Stimulated activated CD8-positive, alpha-beta memory T cell treated with anti-CD3 and anti-CD28 coated beads, Interleukin-15, amount 100 ng/mL, for 24 hours (primary cell): ENCODE measurements around the gene OAF.

ENCODE experiments used
- DNase-seq: peaks from one replicate; pipeline ENCODE4 v3.0.0-alpha.2; 2020; ENCODE audit warnings: low read depth

OAF gene

DNA sequence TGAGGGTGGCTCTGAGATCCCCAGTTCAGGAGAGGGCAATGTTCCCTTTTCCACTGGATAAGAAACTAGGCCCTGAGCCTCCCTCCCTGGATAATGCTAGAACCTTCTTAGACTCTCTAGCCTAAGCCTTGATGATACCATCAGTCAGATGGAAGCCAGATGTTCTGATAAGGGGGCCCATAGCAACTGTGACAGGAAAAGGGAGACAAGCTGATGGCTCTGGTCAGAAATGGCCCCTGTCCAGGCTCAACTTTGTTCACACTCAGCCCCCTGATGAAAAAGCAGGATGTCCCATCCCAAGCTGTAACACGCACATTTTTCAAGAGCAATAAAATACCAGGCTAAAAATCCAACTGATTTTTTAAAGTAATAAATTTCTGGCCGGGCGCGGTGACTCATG is 7.2 kb upstream of the OAF start:
- DNase-seq = no peak

DNA sequence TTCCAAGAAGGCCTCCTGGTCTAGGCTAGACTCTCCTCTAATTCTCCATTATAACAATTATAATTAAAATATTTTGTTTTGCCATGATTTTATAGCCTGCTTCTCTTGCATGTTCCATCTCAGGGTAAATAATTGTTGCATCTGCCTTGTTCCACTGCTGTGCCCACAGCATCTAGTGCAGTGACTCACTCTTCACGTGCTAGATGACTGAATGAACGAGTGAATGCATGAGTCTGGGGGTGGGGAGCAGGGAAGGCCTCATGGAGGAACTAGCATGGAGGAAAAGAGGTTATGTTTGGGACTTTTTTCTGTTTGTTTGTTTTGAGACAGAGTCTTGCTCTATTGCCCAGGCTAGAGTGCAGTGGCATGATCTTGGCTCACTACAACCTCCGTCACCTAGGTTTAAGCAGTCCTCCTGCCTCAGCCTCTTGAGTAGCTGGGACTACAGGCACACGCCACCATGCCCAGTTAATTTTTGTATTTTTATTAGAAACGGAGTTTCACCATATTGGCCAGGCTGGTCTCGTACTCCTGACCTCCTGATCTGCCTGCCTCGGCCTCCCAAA is 5.2 kb upstream of the OAF start:
- no peak for DNase-seq

DNA sequence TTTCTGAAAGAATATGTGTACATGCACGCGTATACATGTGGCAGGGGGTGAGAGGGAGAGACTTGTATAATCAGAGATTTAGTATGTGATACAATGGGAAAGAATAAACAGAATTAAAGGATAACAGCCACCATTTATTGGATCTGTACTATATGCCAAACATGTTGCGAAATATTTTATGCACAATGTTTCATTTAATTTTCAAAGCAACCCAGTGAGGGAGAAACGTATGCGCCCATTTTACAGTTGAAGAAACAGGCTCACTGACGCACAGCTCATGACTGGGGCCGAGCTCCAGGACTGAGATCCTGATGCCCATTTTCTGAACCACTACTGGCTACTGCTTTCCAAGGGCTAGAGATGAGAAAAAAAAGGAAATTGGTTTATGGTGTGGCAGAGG is 3.3 kb upstream of the OAF start:
- no peak for DNase-seq

DNA sequence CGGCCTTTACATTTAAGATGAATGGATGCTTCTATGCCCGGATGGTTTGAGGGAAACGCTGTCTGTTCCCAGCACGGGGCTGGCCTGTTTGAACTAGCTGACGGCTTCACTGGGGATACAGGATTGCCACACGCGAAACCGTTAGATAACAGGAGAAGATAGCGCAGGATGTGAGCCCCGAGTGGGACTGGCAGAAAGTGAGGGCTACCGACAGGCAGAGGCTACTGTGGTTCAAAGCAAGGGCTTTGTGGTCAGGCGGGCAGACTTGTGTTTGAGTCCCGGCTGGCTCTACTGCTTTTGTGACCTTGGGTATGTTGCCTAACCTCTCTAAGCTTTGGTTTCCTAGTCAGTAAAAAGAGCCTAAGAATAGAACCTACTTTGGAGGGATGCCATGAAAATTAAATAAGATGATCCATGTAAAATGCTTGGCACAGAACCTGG is 2.8 kb upstream of the OAF start:
- DNase-seq = no peak

DNA sequence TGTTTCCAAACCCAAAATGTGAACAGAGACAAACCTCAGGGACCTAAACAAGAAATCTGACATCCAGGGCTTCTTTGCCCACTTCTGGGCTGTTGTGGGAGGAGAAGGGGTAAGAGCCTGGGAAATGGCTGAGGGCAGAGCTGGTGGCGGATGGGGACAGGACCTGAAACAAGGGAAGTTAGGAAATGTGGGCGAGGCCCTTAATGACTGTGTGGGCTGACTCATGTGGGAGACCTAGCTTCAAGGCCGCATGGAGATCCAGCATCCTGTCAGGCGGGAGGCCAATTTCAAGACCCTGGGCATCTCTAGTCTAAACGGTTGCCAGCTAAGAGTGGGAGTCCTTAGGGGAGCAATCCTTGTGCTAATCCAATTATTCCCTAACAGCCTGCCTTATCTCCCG is 2.1 kb upstream of the OAF start:
- DNase-seq = no peak

DNA sequence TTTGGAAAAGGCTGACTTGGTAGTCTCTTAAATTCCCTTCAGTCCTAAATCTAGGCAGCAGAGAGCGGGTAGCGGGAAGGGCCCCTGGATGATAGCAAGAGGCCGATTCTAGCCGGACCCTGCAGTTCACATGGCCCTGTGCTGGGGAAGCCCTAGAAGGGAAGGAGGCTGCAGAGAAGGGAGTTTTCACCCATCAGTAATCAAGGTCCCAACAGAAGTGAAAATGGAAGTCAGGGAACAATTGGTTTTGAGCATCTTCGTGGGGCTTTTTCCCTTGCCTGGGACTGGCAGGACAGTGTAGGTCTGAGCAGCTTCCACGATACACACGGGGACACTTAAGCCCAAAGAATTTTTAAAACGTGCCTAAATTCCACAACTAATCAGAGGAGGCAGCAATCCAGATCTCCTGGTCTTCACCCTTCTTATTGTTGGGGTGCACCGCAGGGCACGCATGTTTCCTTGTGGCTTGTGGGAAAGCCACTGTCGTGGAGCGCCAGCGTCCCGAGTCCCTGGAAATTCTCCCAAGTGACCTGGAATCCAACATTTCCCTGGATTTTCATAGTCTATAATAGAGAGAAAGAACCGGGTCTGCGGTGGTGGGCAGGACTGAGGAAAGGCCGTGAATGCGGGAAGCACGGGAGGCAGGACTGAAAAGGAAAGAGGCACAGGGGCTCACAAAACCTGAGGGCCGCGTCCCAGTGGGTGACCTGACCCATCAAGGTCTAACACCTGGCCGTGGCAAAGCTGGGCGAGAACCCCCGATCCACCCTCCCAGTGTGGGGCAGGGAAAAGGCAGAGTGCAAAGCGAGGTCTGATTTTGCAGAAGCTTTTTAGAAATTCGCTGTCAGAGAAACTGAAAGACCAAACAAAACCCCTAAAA is 846 bp upstream of the OAF start:
- no peak for DNase-seq

DNA sequence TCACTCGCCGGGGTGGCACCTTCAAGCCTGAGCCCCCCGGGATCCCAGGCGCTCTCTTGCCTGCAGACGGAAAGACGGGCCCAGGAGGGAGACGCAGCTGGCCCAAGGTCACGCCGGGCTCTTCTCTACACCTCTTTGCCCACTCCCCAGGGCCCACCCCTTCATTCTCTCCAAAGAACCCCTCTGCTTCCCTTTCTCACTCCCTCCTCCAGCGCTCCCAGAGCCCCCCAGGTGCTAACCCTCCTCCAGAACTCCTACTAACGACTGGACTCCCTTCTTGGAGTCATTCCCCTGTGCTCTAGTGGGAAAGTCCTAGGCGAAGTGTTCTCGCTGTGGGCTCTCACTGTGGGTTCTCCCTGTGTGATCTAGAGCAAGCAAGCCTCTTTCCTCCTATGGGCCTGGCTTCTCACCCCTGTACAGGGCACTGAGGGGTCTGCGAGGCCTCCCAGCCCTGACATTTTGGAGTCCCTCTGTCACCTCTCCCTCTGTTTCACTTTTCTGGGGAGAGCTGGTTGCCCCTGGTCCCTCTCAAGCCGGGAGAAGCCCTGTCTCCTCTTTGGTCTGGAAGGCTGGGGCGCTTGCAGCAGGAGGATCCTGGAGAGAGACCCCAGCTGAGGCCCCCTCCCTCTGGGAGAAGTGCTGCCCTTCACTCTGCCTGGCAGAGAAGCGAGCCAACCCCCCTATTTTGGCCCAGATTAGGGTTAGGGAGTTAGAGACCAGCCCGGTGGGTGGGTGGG is 858 bp downstream of the OAF start:
- DNase-seq = no peak

DNA sequence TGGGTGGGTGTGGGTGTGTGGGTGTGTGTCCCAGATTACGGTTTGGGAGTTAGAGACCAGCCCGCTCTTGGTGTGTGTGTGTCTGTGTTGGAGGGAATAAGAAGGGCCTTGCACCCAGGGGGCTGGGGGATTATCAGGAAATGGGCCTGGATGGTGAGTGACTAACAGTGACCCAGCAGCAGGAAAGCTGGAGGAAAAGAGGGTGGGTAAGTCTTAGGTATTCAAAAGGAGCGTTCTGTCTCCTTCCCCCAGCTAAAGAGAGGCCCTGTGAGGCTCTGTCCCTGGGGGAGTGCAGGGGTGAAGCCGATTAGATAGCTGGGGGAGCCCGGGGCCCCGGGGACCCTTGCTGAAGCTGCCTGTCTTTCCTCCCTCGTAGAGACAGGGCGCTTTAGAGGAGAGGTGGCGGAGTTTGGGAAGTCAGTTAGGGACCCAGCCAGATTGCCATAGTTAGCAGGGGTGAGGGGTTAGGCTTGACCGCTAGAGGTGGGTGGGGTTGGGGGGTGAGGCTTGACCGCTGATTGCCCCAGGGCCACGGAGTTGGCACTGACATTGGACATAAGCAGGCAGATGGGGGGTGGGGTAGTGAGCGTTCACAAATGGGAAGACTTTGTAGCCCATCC is 1.5 kb downstream of the OAF start:
- no peak for DNase-seq

DNA sequence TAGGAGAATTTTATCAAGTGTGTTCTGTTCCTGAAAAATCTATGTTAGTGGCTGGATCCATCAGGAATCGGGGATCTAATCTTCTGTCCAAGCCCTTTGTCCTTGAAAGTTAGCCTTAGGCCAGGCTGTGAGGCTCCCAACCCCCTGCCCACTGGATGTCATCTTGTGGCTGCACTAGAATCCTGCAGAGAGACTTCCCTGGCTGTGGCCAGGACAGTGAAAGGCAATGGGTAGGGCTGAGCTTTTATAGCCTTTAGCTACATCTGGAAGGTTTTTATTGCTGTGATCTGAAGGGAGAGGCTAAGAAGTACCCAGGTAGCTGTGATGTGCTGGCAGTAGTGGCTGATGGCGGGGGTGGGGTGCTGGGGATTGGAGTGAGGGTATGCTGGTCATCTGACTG is 2.1 kb downstream of the OAF start:
- no peak for DNase-seq

DNA sequence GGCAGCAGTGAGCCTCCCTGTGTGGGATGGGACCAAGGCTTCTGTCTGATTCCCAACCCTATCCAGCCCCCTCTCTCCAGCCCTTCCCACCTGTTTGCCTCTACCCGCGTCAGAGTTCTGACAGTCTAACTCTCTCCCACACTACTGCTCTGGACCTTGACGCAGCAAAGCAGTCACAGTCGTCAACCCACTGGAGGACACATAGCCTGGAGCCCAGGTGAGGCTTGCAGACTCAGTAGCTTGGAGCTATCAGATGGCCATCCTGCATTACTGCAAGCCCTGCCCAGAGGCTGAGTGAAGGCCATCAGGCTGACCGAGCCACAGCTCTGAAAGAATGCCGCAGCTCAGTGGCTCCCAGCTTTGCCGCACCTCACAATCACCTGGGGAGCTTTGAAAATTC is 3.7 kb downstream of the OAF start:
- DNase-seq = no peak

DNA sequence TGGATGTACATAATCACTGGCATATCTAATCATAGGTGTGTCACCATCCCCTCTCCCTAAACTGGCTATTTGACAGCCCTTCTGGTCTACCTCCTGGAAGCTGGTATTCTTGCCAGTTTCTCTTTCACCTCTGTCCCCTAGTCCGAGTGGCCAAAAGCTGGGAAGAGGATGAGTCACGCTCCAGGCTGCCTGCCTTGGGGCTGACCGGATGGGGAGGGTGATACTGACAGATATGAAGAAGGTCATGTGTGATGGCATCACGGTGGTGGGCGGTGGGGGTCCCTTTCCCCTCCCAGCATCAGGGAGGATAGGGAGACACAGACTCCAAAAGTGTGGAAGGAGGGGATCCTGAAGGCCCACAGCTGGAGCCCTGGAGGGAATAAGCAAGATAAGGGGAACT is 4.8 kb downstream of the OAF start:
- no peak for DNase-seq

DNA sequence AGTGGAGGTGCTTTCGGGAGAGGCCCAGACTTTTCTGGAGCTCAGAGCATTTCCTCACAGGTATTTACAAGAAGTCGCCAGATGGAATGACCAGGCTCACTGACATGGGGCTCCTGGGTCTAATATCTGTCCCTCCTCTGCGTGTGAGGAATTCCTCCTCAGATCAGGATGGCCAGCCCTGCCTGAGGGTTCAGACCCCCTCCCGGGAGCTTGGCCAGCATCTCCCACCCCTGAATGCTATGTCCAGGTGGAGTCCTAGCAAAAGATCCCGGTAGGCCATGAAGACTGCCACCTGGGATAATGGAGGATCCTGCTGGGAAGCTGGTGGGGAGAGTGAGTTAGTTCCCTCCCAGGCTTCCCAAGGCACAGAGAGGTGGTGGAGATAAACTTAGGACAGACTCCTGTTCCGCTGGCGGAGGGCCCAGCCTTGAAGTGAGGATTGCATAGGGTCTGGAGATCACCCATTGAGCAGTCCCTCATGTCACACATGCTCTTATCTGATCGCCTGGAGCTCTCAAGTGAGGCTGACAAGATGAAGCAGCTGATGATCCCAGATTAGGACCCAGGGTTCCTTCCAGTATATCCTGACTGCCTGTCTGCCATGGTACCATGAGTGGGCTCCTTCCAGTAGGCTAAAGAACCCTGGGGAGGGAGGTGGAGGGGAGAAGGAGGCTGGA is 5.7 kb downstream of the OAF start:
- DNase-seq = no peak

DNA sequence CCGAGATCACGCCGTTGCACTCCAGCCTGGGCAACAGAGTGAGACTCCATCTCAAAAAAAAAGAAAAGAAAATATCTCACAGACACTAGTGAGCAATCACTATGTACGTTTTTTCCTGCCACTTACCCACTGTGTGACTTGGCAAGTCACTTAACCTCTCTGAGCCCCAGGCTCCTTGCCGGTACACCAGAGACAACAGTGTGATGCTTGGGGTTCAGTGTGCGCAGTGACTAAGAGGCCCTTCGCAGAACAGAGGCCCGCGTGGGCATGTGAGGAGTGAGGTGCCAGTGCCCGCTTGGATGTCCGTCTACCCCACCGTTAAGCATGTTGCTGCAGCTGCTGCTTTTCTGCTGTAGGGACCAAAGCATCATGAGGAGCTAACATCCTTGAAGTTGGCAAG is 6.7 kb downstream of the OAF start:
- no peak for DNase-seq

DNA sequence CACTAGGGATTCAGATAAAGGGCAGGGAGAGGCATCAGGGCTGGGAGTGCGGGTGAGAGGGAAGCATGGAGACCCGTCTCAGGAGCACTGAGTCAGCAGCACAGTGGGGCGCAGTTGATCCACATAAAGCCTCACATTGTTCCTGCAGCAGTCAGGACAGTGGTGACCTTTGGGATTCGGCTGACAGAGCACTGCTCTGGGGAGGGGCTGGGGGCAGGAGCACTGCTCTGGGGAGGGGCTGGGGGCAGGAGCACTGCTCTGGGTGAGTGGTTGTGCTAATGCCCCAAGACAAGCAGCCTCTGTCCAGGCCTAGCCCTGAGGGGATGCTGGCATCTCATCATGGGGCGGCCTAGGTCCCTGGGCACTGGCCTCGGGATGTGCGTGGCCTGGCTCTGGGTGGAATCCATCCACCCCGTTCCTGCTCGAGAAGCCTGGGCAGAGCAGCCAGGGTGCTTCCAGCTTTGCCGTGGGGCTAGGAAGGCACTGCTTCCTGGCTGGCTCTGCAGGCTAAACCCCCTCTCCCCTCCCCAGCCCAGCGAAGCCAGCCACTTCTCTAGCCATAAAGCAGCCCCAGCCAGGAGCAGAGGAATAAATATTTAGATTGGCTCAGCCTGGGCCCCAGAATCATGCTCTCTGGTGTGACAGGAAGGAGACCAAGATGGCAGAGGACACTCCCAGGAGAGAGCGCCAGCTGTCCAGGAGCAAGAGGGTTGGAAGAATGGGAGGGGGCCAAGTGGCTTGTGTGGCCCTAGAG is 7.3 kb downstream of the OAF start:
- no peak for DNase-seq

DNA sequence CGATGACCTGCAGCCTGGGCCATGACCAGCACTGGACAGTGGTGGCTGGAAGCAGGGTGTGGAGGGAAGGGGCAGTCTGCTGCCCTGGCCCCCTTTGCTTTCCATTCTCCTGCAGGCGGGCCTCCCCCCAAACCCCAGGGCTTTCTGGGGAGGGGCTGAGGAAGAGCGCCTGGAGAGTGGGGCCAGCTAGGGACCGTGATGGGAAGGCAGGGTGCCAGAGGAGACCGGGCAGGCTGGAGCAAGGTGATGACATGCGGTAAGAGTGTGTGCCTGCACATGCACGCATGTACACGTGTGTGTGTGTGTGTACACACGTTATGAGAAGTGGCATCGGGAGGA is 7.8 kb downstream of the OAF start:
- DNase-seq = no peak

DNA sequence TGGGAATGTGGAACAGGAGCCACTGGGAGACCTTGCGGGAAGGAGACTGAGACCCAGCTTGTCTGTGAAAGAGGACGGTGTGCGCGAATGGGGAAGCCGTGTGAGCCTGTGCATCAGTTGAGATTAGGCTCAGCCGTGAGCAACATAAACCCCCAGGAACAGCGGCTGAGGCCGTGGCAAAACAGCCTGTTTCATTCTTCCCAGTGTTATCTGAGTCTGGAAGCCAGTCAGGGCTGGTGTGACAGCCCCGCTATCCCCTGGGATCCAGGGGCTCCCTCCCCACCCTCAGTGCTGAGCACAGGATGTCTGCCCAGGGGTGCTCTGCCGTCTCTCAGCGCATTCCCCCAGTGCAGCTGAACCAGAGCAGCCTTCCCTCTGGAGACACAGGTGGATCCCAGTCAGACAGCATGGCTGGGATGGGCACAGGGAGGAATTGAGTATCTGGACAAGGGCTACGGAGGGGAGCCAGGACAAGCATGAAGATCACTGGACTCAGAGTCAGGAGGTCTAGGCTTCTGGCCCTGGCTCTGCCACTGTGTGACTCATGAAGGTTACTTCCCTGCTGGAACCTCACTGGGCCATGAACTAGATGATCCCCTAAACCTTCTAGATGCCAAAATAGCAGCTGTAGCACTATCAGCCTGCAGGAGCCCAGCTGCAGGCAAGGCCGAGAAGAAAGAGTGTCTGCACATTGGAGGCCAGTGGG is 8.6 kb downstream of the OAF start:
- DNase-seq = no peak

DNA sequence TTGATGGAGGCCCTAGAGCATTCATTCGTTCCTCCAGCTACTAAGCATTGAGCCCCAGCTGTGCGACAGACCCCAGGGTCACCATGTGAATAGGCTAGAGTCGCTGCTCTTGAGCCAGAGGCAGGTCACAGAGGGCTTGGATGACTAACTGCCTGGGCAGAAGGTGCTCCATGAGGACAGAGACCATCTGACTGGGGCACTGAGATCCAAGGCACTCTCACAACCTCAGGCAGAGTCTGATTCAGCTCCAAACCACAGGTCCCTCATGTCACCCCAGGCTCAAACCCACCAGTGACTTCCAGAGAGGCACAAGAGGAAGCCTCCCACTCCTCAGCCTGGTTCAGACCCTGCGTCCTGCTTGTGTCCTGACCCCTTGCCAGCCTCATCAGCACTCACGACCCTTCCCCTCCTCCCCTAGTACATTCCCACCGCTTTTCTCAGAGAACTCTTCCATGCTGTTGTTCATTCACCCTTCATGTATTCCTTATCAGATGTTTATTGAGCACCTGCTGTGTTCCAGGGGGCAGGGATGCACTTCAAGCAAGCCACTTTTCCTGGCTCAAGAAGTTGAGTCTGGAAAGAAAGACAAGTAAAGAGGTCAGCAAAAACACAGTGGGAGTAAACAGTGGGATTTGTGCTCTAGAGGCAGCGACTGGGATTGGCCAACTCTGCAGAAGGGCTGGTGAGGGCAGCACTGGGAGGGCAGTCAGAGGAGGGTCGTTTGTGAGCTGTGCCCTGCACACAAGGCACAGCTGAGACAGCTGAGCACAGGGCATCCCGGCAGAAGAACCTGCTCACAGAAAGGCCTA is 9.3 kb downstream of the OAF start:
- no peak for DNase-seq

DNA sequence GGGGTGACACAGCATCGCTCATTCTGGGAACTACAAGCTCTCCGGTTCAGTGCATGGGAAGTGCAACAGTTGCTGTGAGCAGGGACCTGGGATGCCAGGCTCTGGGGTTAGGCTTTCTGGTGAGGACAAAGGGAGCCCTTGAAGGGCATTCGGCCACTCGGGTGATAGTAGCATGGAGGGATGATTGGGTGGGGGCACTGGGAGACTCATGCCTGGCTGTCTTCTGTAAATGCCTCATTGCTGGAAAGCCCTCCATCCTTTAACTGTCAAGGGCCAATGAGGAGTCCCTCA is 9.9 kb downstream of the OAF start:
- DNase-seq = no peak

DNA sequence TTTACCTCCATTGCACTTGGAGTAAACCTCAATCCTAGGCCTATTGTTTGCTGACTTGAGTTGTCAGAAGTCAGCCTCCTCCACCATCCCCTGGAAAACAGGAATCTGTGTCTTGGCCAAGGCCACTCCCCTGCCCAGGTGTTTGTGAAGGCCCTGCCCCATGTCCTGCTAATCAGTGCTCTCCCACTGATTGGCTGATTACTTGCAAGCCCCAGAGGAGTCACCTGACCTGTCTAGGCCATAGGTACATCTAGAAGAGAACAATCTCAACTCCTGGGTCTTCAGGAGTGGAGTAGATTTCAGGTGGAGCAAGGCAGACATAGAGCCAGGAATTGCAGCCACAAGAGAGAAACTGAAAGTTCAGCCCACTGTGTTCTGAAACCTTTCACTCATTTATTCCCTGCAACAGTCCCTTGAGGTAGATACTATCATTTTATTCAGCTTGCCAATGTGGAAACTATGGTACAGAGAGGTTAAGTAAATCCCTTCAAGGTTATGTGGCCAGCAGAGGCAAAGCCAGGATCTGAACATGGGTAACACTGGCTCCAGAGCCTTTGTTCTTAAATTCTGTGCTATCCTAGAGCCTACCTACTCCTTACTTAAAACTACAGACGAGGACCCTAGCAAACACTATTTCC is 10.4 kb downstream of the OAF start:
- no peak for DNase-seq

DNA sequence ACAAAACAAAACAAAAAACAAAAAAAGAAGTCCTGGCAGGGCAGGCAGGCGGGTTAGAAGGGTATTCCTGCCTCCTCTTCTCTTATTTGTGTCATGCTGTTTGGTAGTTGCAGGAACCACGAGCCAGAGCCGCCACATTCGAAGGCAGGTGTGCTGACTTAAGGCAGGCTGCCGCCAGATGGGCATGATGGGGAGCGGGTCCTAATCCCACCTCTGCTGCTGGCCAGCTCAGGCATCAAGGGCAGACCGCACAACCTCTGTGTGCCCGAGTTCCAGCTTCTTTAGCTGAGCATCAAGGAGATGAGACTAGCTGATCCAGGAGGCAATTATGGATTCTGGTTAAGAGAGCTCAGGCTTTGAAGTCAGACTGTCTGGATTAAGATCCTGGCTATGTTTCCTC is 12.1 kb downstream of the OAF start:
- DNase-seq = no peak
